ENCODE results near the gene CRYBA2.

DNA sequence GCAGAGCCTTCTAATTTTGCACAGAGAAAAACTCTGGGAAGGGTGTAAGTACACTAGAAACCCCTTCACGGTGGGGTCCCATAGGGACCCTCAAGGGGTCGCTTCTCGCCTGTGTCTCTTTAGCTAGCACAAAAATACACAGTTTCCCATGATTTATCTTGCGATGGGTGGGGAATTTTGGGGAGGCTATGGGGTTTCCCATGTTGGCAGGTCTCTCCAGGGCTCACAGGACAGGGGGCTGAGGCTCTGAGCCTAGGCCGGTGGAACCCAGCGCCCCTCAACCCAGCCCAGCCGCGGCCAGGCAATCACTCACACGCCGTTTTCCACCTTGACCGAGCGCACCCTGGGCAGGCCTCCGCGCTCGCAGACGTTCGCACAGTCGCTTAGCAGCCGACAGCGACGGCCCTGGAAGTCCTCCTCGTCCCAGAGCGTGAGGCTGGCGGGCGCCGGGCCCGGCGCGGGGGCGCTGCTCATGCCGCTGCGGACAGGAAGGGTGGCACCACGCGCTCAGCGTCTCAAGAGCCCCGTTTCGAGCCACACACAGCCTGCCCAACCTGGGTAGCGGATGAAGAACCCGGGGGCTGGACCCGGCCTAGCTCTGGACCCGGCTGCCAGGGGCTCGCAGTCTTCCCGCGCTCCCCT, 398 bp downstream of the CRYBA2 start:
- TF ChIP-seq EZH2 (IDR thresholded peaks at IDR 0.05; ENCODE audit: low read depth, low read length, severe bottlenecking) (no peak), CEBPB (IDR thresholded peaks at IDR 0.05; ENCODE audit: low read depth, low read length) (no peak), POLR2AphosphoS5 (IDR thresholded peaks at IDR 0.05; ENCODE audit: low read depth, low read length) (no peak)
- TF ChIP-seq, protein P1, sequence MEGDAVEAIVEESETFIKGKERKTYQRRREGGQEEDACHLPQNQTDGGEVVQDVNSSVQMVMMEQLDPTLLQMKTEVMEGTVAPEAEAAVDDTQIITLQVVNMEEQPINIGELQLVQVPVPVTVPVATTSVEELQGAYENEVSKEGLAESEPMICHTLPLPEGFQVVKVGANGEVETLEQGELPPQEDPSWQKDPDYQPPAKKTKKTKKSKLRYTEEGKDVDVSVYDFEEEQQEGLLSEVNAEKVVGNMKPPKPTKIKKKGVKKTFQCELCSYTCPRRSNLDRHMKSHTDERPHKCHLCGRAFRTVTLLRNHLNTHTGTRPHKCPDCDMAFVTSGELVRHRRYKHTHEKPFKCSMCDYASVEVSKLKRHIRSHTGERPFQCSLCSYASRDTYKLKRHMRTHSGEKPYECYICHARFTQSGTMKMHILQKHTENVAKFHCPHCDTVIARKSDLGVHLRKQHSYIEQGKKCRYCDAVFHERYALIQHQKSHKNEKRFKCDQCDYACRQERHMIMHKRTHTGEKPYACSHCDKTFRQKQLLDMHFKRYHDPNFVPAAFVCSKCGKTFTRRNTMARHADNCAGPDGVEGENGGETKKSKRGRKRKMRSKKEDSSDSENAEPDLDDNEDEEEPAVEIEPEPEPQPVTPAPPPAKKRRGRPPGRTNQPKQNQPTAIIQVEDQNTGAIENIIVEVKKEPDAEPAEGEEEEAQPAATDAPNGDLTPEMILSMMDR (IDR thresholded peaks at IDR 0.05; ENCODE audit: control extremely low read depth in 1 of 3, insufficient read depth in 1 of 3, low read depth in 1 of 3, low read length in 3 of 3) = no peak
